HL-60 (cell line): ENCODE results near the gene ITIH5.

Experiments
- GABPA ChIP-seq: IDR thresholded peaks from 2 replicates; pipeline ENCODE4 v1.6.1; 2012; ENCODE audit warnings: low read depth
- POLR2AphosphoS5 ChIP-seq: IDR thresholded peaks from 2 replicates; pipeline ENCODE4 v1.6.1; 2012; ENCODE audit warnings: low read depth
- SPI1 ChIP-seq: IDR thresholded peaks from 2 replicates; pipeline ENCODE4 v1.6.1; 2012; ENCODE audit warnings: low read depth, mild to moderate bottlenecking, borderline replicate concordance
- TF ChIP-seq, protein P1 (sequence below): IDR thresholded peaks from one replicate; pipeline ENCODE4 v1.5.1; 2011; ENCODE audit warnings: low read length, control low read depth, inconsistent platforms; ENCODE audit not compliant: insufficient read depth
- TF ChIP-seq, protein P2 (sequence below): IDR thresholded peaks from 2 replicates; pipeline ENCODE4 v1.6.1; 2012; ENCODE audit warnings: low read depth; ENCODE audit not compliant: insufficient replicate concordance

DNA sequence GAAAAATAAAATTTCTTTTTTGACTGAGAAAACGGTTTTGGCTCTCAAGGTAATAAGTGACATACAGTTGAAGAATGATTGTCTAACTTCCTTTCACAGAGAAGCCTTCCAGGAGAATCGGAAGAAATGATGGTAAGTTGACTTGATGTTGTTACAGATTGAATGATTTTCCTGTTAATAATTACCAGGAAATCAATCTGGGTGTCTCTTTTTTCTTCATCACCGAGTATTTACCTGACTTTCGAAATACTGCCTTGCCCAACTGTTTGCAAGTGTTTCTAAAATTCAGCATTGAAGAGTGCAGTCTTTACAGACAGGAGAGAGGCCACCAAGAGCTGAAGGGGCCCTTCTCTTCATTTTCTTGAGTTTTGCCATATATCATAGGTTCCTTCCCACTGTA, 40.3 kb upstream of the ITIH5 start:
- no peak for TF ChIP-seq POLR2AphosphoS5
- TF ChIP-seq, protein P1, sequence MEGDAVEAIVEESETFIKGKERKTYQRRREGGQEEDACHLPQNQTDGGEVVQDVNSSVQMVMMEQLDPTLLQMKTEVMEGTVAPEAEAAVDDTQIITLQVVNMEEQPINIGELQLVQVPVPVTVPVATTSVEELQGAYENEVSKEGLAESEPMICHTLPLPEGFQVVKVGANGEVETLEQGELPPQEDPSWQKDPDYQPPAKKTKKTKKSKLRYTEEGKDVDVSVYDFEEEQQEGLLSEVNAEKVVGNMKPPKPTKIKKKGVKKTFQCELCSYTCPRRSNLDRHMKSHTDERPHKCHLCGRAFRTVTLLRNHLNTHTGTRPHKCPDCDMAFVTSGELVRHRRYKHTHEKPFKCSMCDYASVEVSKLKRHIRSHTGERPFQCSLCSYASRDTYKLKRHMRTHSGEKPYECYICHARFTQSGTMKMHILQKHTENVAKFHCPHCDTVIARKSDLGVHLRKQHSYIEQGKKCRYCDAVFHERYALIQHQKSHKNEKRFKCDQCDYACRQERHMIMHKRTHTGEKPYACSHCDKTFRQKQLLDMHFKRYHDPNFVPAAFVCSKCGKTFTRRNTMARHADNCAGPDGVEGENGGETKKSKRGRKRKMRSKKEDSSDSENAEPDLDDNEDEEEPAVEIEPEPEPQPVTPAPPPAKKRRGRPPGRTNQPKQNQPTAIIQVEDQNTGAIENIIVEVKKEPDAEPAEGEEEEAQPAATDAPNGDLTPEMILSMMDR, result no peak
- no peak for TF ChIP-seq GABPA
- TF ChIP-seq, protein P2, sequence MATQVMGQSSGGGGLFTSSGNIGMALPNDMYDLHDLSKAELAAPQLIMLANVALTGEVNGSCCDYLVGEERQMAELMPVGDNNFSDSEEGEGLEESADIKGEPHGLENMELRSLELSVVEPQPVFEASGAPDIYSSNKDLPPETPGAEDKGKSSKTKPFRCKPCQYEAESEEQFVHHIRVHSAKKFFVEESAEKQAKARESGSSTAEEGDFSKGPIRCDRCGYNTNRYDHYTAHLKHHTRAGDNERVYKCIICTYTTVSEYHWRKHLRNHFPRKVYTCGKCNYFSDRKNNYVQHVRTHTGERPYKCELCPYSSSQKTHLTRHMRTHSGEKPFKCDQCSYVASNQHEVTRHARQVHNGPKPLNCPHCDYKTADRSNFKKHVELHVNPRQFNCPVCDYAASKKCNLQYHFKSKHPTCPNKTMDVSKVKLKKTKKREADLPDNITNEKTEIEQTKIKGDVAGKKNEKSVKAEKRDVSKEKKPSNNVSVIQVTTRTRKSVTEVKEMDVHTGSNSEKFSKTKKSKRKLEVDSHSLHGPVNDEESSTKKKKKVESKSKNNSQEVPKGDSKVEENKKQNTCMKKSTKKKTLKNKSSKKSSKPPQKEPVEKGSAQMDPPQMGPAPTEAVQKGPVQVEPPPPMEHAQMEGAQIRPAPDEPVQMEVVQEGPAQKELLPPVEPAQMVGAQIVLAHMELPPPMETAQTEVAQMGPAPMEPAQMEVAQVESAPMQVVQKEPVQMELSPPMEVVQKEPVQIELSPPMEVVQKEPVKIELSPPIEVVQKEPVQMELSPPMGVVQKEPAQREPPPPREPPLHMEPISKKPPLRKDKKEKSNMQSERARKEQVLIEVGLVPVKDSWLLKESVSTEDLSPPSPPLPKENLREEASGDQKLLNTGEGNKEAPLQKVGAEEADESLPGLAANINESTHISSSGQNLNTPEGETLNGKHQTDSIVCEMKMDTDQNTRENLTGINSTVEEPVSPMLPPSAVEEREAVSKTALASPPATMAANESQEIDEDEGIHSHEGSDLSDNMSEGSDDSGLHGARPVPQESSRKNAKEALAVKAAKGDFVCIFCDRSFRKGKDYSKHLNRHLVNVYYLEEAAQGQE, result no peak
- TF ChIP-seq SPI1, result no peak
